H9 (cell line): Measurements from ENCODE around the gene BCAS1. TPM values are rescaled to one million over a fixed set of nuclear protein-coding genes. Genes with fewer than 3 reads are reported as not detected.

Experiments
- DNase-seq: peaks from one replicate; pipeline ENCODE4 v3.0.0-alpha.2; 2017
- H2AFZ ChIP-seq: one replicate; pipeline ENCODE4 v1.6.1; 2013; ENCODE audit warnings: mild to moderate bottlenecking, low read length, control low read depth, moderate library complexity
- H2AK5ac ChIP-seq: 2 replicates; pipeline ENCODE4 v1.6.1; 2013; ENCODE audit warnings: low read length, control low read depth, mixed read lengths; ENCODE audit not compliant: insufficient read length
- H2BK120ac ChIP-seq: one replicate; pipeline ENCODE4 v1.6.1; 2013; ENCODE audit warnings: low read depth, mild to moderate bottlenecking, low read length, control low read depth, inconsistent platforms; ENCODE audit not compliant: poor library complexity, severe bottlenecking
- H2BK12ac ChIP-seq: 2 replicates; pipeline ENCODE4 v1.6.1; 2013; ENCODE audit warnings: low read length, control low read depth, mixed read lengths, low read depth; ENCODE audit not compliant: insufficient read length
- H2BK15ac ChIP-seq: 2 replicates; pipeline ENCODE4 v1.6.1; 2013; ENCODE audit warnings: low read depth, low read length, control low read depth
- H2BK20ac ChIP-seq: one replicate; pipeline ENCODE4 v1.6.1; 2013; ENCODE audit warnings: low read depth, mild to moderate bottlenecking, low read length, control low read depth, inconsistent platforms; ENCODE audit not compliant: poor library complexity, severe bottlenecking
- H2BK5ac ChIP-seq: 2 replicates; pipeline ENCODE4 v1.6.1; 2013; ENCODE audit warnings: low read length, control low read depth, mixed read lengths; ENCODE audit not compliant: insufficient read length
- H3K14ac ChIP-seq: 2 replicates; pipeline ENCODE4 v1.6.1; 2013; ENCODE audit warnings: low read length, control low read depth; ENCODE audit not compliant: insufficient read depth
- H3K18ac ChIP-seq: 2 replicates; pipeline ENCODE4 v1.6.1; 2013; ENCODE audit warnings: low read depth, mild to moderate bottlenecking, mixed read lengths, low read length, control low read depth; ENCODE audit not compliant: insufficient read length
- H3K23ac ChIP-seq: 2 replicates; pipeline ENCODE4 v1.6.1; 2013; ENCODE audit warnings: low read length, control low read depth, mixed read lengths, low read depth; ENCODE audit not compliant: insufficient read length
- H3K23me2 ChIP-seq: 2 replicates; pipeline ENCODE4 v1.6.1; 2013; ENCODE audit warnings: low read depth, mild to moderate bottlenecking, mixed read lengths, low read length, control low read depth; ENCODE audit not compliant: insufficient read length, poor library complexity, severe bottlenecking
- H3K27ac ChIP-seq: 2 replicates; pipeline ENCODE4 v1.5.1; 2013; ENCODE audit warnings: low read length, control low read depth, mixed read lengths, low read depth; ENCODE audit not compliant: insufficient read length
- H3K27me3 ChIP-seq: 2 replicates; pipeline ENCODE4 v1.6.1; 2013; ENCODE audit warnings: low read length, control low read depth, inconsistent platforms; ENCODE audit not compliant: insufficient read depth
- H3K4ac ChIP-seq: 2 replicates; pipeline ENCODE4 v1.6.1; 2013; ENCODE audit warnings: low read depth, mild to moderate bottlenecking, control low read depth, inconsistent platforms, low read length, moderate library complexity
- H3K4me1 ChIP-seq: 2 replicates; pipeline ENCODE4 v1.6.1; 2013; ENCODE audit warnings: low read length, control low read depth, inconsistent platforms; ENCODE audit not compliant: insufficient read depth
- H3K4me2 ChIP-seq: 2 replicates; pipeline ENCODE4 v1.6.1; 2013; ENCODE audit warnings: low read length, control low read depth, mixed read lengths; ENCODE audit not compliant: insufficient read length, insufficient read depth
- H3K56ac ChIP-seq: 2 replicates; pipeline ENCODE4 v1.6.1; 2013; ENCODE audit warnings: low read depth, mild to moderate bottlenecking, mixed read lengths, low read length, control low read depth; ENCODE audit not compliant: insufficient read length
- H3K79me1 ChIP-seq: 2 replicates; pipeline ENCODE4 v1.6.1; 2013; ENCODE audit warnings: low read depth, mild to moderate bottlenecking, moderate library complexity, low read length, control low read depth, inconsistent platforms; ENCODE audit not compliant: insufficient read depth, poor library complexity, severe bottlenecking
- H3K79me2 ChIP-seq: 2 replicates; pipeline ENCODE4 v1.6.1; 2013; ENCODE audit warnings: low read length, control low read depth, inconsistent platforms; ENCODE audit not compliant: insufficient read depth
- H3K9ac ChIP-seq: 2 replicates; pipeline ENCODE4 v1.6.1; 2013; ENCODE audit warnings: low read length, control low read depth, mixed read lengths; ENCODE audit not compliant: insufficient read length; ENCODE audit errors: extremely low read depth
- H3K9me3 ChIP-seq: one replicate; pipeline ENCODE4 v1.6.1; 2013; ENCODE audit warnings: low read depth, low read length, inconsistent platforms; ENCODE audit not compliant: control insufficient read depth
- H3T11ph ChIP-seq: one replicate; pipeline ENCODE4 v1.6.1; 2013; ENCODE audit warnings: mild to moderate bottlenecking, low read length, control low read depth, inconsistent platforms
- H4K20me1 ChIP-seq: one replicate; pipeline ENCODE4 v1.6.1; 2013; ENCODE audit not compliant: control insufficient read depth, insufficient read length, insufficient read depth
- H4K5ac ChIP-seq: 2 replicates; pipeline ENCODE4 v1.6.1; 2013; ENCODE audit warnings: low read depth, mild to moderate bottlenecking, mixed read lengths, low read length, control low read depth; ENCODE audit not compliant: insufficient read length
- H4K8ac ChIP-seq: replicated peaks from 2 replicates; pipeline ENCODE4 v1.6.1; 2013; ENCODE audit warnings: low read length, control low read depth, mixed read lengths, low read depth; ENCODE audit not compliant: insufficient read length
- H4K91ac ChIP-seq: 2 replicates; pipeline ENCODE4 v1.6.1; 2013; ENCODE audit warnings: low read depth, mild to moderate bottlenecking, moderate library complexity, mixed read lengths, low read length, control low read depth; ENCODE audit not compliant: insufficient read length
- H3K27ac Mint-ChIP-seq, 3 experiments: 2 replicates in 2 of 3; 3 replicates in 1 of 3; pipeline ENCODE4 v1.8.0; 2020 to 2021; ENCODE audit warnings: mixed read lengths in 3 of 3, mild to moderate bottlenecking in 1 of 3, moderate library complexity in 1 of 3
- H3K27me3 Mint-ChIP-seq: 2 replicates; pipeline ENCODE4 v1.8.0; 2021; ENCODE audit warnings: low read depth, mild to moderate bottlenecking, moderate library complexity, mixed read lengths
- H3K36me3 Mint-ChIP-seq, 3 experiments: 2 replicates in 2 of 3; 3 replicates in 1 of 3; pipeline ENCODE4 v1.8.0; 2020 to 2021; ENCODE audit warnings: low read depth in 3 of 3, mixed read lengths in 3 of 3; ENCODE audit not compliant: insufficient read depth in 1 of 3
- H3K4me1 Mint-ChIP-seq, 2 experiments: 2 replicates each; pipeline ENCODE4 v1.8.0; 2020; ENCODE audit warnings: mixed read lengths in 2 of 2
- H3K4me3 Mint-ChIP-seq, 2 experiments: 2 replicates in 1 of 2; 3 replicates in 1 of 2; pipeline ENCODE4 v1.8.0; 2020 to 2021; ENCODE audit warnings: mild to moderate bottlenecking in 2 of 2, mixed read lengths in 2 of 2, moderate library complexity in 1 of 2
- H3K9me3 Mint-ChIP-seq, 2 experiments: 2 replicates in 1 of 2; 3 replicates in 1 of 2; pipeline ENCODE4 v1.8.0; 2020; ENCODE audit warnings: mild to moderate bottlenecking in 2 of 2, mixed read lengths in 2 of 2, moderate library complexity in 1 of 2
- WGBS: extraction: QIAGEN DNeasy Blood & Tissue Kit; methylation state at CpG from one replicate; pipeline ENCODE4 v1.1.7; 2013; ENCODE audit warnings: missing lambda C conversion rate, low lambda C conversion rate, mixed read lengths; ENCODE audit not compliant: insufficient read length; ENCODE audit errors: extremely low coverage; 5-methylcytosine and 5-hydroxymethylcytosine counted together
- total RNA-seq: library from RNA; stranded (reverse); gene quantifications from 2 replicates; pipeline ENCODE4 v1.2.1, GENCODE V29; 2021
- TF ChIP-seq, protein P1 (sequence below): fragments of 200-600 bp; sonication (generic); conservative IDR thresholded peaks from 3 replicates; pipeline ENCODE4 v1.8.0; 2021; ENCODE audit warnings: antibody characterized with exemption, mild to moderate bottlenecking

BCAS1 gene
- total RNA-seq, 1 experiment from 2014 or later: 0.15 TPM

GRCh38 chr20:54019585-54019984 lies 50.8 kb downstream of the BCAS1 start:
- TF ChIP-seq, protein P1, sequence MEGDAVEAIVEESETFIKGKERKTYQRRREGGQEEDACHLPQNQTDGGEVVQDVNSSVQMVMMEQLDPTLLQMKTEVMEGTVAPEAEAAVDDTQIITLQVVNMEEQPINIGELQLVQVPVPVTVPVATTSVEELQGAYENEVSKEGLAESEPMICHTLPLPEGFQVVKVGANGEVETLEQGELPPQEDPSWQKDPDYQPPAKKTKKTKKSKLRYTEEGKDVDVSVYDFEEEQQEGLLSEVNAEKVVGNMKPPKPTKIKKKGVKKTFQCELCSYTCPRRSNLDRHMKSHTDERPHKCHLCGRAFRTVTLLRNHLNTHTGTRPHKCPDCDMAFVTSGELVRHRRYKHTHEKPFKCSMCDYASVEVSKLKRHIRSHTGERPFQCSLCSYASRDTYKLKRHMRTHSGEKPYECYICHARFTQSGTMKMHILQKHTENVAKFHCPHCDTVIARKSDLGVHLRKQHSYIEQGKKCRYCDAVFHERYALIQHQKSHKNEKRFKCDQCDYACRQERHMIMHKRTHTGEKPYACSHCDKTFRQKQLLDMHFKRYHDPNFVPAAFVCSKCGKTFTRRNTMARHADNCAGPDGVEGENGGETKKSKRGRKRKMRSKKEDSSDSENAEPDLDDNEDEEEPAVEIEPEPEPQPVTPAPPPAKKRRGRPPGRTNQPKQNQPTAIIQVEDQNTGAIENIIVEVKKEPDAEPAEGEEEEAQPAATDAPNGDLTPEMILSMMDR: no peak
- no peaks in the 10 kb centered on the region for H3K79me2 ChIP-seq
- H3K4me1 Mint-ChIP-seq: peaks cover 8 to 11% of the 10 kb centered on the region in 2 experiments; a peak in 3 of 4 replicates
- H3K23ac ChIP-seq: no peak overlapping the region
- no peak overlapping the region for H3K4ac ChIP-seq
- H3K23me2 ChIP-seq: no peaks in the 10 kb centered on the region
- H3K27me3 ChIP-seq: no peaks in the 10 kb centered on the region
- H2BK5ac ChIP-seq: no peak overlapping the region
- no peak overlapping the region for H3K4me3 Mint-ChIP-seq
- no peak overlapping the region for H4K5ac ChIP-seq
- no peak overlapping the region for H4K8ac ChIP-seq
- H2BK12ac ChIP-seq: no peak overlapping the region
- no peak overlapping the region for H3T11ph ChIP-seq
- no peaks in the 10 kb centered on the region for H3K79me1 ChIP-seq
- no peak overlapping the region for H3K27ac ChIP-seq
- H3K27me3 Mint-ChIP-seq: no peaks in the 10 kb centered on the region
- H2AFZ ChIP-seq: no peak overlapping the region
- no peak overlapping the region for H3K9ac ChIP-seq
- WGBS: no CpG with 5 or more reads among the region's 6 CpGs
- H3K4me2 ChIP-seq: no peak overlapping the region
- H2BK15ac ChIP-seq: no peak overlapping the region
- no peaks in the 10 kb centered on the region for H4K20me1 ChIP-seq
- H4K91ac ChIP-seq: no peak overlapping the region
- H3K56ac ChIP-seq: no peak overlapping the region
- H3K9me3 Mint-ChIP-seq: no peaks in the 10 kb centered on the region
- no peak for DNase-seq
- H2AK5ac ChIP-seq: no peak overlapping the region
- H3K27ac Mint-ChIP-seq: no peak overlapping the region
- H3K36me3 Mint-ChIP-seq: no peaks in the 10 kb centered on the region
- no peak overlapping the region for H3K14ac ChIP-seq
- H2BK120ac ChIP-seq: no peak overlapping the region
- H2BK20ac ChIP-seq: no peak overlapping the region
- no peak overlapping the region for H3K18ac ChIP-seq
- H3K9me3 ChIP-seq: no peaks in the 10 kb centered on the region
- H3K4me1 ChIP-seq: no peaks in the 10 kb centered on the region
